Breast epithelium (tissue), 3 donors: ENCODE data around the gene PCGF1.

ENCODE experiments used
- CTCF ChIP-seq, 3 donors: fragments of 450-650 bp; IDR thresholded peaks; one replicate each; pipeline ENCODE4 v1.5.1; 2016 to 2017; ENCODE audit warnings: antibody characterized with exemption in 3 of 3, mild to moderate bottlenecking in 3 of 3, moderate library complexity in 3 of 3
- POLR2AphosphoS5 ChIP-seq, 3 donors: sonication (generic); formaldehyde crosslinking; IDR thresholded peaks; one replicate each; pipeline ENCODE4 v1.6.1; 2017; ENCODE audit warnings: antibody characterized with exemption in 3 of 3

GRCh38 chr2:74472945-74473258, 34.6 kb downstream of the PCGF1 start:
- TF ChIP-seq CTCF (IDR thresholded peaks at IDR 0.05), result no peak
- TF ChIP-seq POLR2AphosphoS5 (IDR thresholded peaks at IDR 0.05), result no peak
